Medulla oblongata (tissue), 1 donor: ENCODE data around the gene DDX39A.
A peak's percentile ranks its signal among the peaks of the same experiment; 100 is the strongest.
"Not testable (repeated sequence)": the region's sequence is repeated elsewhere in the genome, so short reads cannot be mapped to it uniquely, and the experiment has no call there.

Source experiments
- DNase-seq: peaks from one replicate; pipeline ENCODE4 v3.0.0-alpha.2; 2015; ENCODE audit errors: extremely low spot score

The DDX39A gene

GRCh38 chr19:14419106-14419813 lies at the start of gene DDX39A:
TSS of gene DDX39A (minus strand) at chr19:14419341. CDS start at chr19:14413220, 6,121 bp downstream.
- peak; percentile 99 for DNase-seq

GRCh38 chr19:14467816-14468215 lies 48.7 kb upstream of the DDX39A start:
- DNase-seq = no peak

GRCh38 chr19:14467391-14467790 lies 48.2 kb upstream of the DDX39A start:
- DNase-seq = no peak

GRCh38 chr19:14463747-14464146 lies 44.6 kb upstream of the DDX39A start:
- no peak for DNase-seq

- DNase-seq = not testable (repeated sequence)
Measured at GRCh38 chr19:14462401-14462800, 43.3 kb upstream of the DDX39A start.

GRCh38 chr19:14460935-14461334 lies 41.8 kb upstream of the DDX39A start:
- DNase-seq = no peak

- no peak for DNase-seq
Measured at GRCh38 chr19:14459703-14460102, 40.6 kb upstream of the DDX39A start.

- not testable (repeated sequence) for DNase-seq
Measured at GRCh38 chr19:14452303-14452702, 33.2 kb upstream of the DDX39A start.

- DNase-seq = no peak
Measured at GRCh38 chr19:14450876-14451275, 31.7 kb upstream of the DDX39A start.

GRCh38 chr19:14450168-14450874 lies 31.2 kb upstream of the DDX39A start:
- DNase-seq = no peak

- DNase-seq = no peak
Measured at GRCh38 chr19:14449321-14449720, 30.2 kb upstream of the DDX39A start.

GRCh38 chr19:14446336-14447036 lies 27.3 kb upstream of the DDX39A start:
- no peak for DNase-seq

GRCh38 chr19:14443632-14444216 lies 24.6 kb upstream of the DDX39A start:
- no peak for DNase-seq

- no peak for DNase-seq
Measured at GRCh38 chr19:14442891-14443631, 23.9 kb upstream of the DDX39A start.

GRCh38 chr19:14441041-14441938 lies 22.1 kb upstream of the DDX39A start:
- no peak for DNase-seq

GRCh38 chr19:14440049-14440448 lies 20.9 kb upstream of the DDX39A start:
- DNase-seq = peak; percentile 74

- no peak for DNase-seq
Measured at GRCh38 chr19:14439014-14439413, 19.9 kb upstream of the DDX39A start.

GRCh38 chr19:14437578-14438140 lies 18.5 kb upstream of the DDX39A start:
- DNase-seq = no peak

- no peak for DNase-seq
Measured at GRCh38 chr19:14435320-14436050, 16.3 kb upstream of the DDX39A start.
